Smooth muscle cell (in vitro differentiated cells): Measurements from ENCODE around the gene OR2AT4. TPM values are rescaled to one million over a fixed set of nuclear protein-coding genes. Genes with fewer than 3 reads are reported as not detected.
A peak's percentile ranks its signal among the peaks of the same experiment; 100 is the strongest.
"Not testable (repeated sequence)": the region's sequence is repeated elsewhere in the genome, so short reads cannot be mapped to it uniquely, and the experiment has no call there.

ENCODE experiments used
- DNase-seq: peaks from one replicate; lab custom pipeline; 2025; ENCODE audit not compliant: unreplicated experiment; lab: John Stamatoyannopoulos, UW
- H2AFZ ChIP-seq: fragments of 200-600 bp; sonication (generic); 2 replicates; pipeline ENCODE4 v1.6.0; 2016; ENCODE audit warnings: antibody characterized with exemption, low read depth, mild to moderate bottlenecking
- H3F3A ChIP-seq: fragments of 200-600 bp; sonication (generic); 2 replicates; pipeline ENCODE4 v1.6.0; 2017; ENCODE audit warnings: antibody characterized with exemption, low read depth
- H3K27ac ChIP-seq: fragments of 200-600 bp; sonication (generic); 2 replicates; pipeline ENCODE4 v1.5.1; 2016; ENCODE audit warnings: low read depth, mild to moderate bottlenecking
- H3K27me3 ChIP-seq: fragments of 200-600 bp; sonication (generic); 2 replicates; pipeline ENCODE4 v1.6.1; 2016; ENCODE audit warnings: low read depth, mild to moderate bottlenecking
- H3K36me3 ChIP-seq: fragments of 200-600 bp; sonication (generic); 2 replicates; pipeline ENCODE4 v1.5.1; 2016; ENCODE audit warnings: low read depth
- H3K4me1 ChIP-seq: fragments of 200-600 bp; sonication (generic); 2 replicates; pipeline ENCODE4 v1.5.1; 2016; ENCODE audit warnings: low read depth
- H3K4me2 ChIP-seq: fragments of 200-600 bp; sonication (generic); 2 replicates; pipeline ENCODE4 v1.6.0; 2016; ENCODE audit warnings: mild to moderate bottlenecking
- H3K4me3 ChIP-seq: fragments of 200-600 bp; sonication (generic); 2 replicates; pipeline ENCODE4 v1.5.1; 2016; ENCODE audit warnings: mild to moderate bottlenecking
- H3K79me2 ChIP-seq: fragments of 200-600 bp; sonication (generic); 2 replicates; pipeline ENCODE4 v1.6.0; 2016; ENCODE audit warnings: low read depth, mild to moderate bottlenecking
- H3K9ac ChIP-seq: fragments of 200-600 bp; sonication (generic); 2 replicates; pipeline ENCODE4 v1.6.0; 2016; ENCODE audit warnings: low read depth
- H3K9me3 ChIP-seq: fragments of 200-600 bp; sonication (generic); replicated peaks from 2 replicates; pipeline ENCODE4 v1.5.1; 2016; ENCODE audit warnings: low read depth
- H4K20me1 ChIP-seq: fragments of 200-600 bp; sonication (generic); 2 replicates; pipeline ENCODE4 v1.6.0; 2016; ENCODE audit warnings: low read depth
- WGBS: methylation state at CpG from one replicate; pipeline ENCODE4 v1.1.7; 2016; ENCODE audit warnings: low lambda C conversion rate; 5-methylcytosine and 5-hydroxymethylcytosine counted together
- polyA plus RNA-seq: library from polyadenylated mRNA; unstranded; fragments of >200 nt; fragmentation: Nextera tagmentation; extraction: Ambion mirVana; gene quantifications from 2 replicates; pipeline ENCODE4 v1.2.1, GENCODE V29; 2016
- total RNA-seq: library from RNA; depleted of rRNA; stranded (reverse); fragments of >200 nt; gene quantifications from 2 replicates; pipeline ENCODE4 v1.2.3, GENCODE V29; 2014
- TF ChIP-seq, protein P1 (sequence below): fragments of 200-600 bp; sonication (generic); IDR thresholded peaks from 2 replicates; pipeline ENCODE4 v1.5.1; 2017; ENCODE audit warnings: borderline replicate concordance, mild to moderate bottlenecking, antibody characterized with exemption; ENCODE audit not compliant: insufficient read depth, poor library complexity, severe bottlenecking

OR2AT4 gene
- total and polyA plus RNA-seq, 2 experiments from 2014 or later = not detected

DNA sequence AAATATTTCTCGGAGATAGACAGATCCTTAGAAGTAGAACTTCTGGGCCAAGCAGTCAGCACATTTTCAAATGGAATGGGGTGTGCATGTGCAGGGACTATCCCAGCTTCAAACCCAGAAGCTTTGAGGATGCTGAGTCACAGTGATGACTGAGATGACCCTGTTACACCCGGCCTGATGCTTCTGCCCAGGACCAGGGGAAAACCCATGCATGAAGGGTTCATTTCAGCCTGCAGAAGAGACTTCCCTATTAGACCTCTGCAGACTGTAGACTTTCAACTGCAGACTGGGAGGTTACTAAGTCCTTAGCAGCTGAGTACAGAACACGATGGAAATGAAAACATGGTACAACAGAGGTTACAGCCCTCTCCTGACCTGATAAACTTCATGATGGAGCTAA is 3.6 kb upstream of the OR2AT4 start:
- H3K79me2 ChIP-seq = no peaks in the 10 kb centered on the region
- H3K9me3 ChIP-seq = no peaks in the 10 kb centered on the region
- H3K27me3 ChIP-seq = no peaks in the 10 kb centered on the region
- no peak overlapping the region for H3K4me2 ChIP-seq
- H3K4me1 ChIP-seq = no peaks in the 10 kb centered on the region
- H2AFZ ChIP-seq = no peak overlapping the region
- H3K36me3 ChIP-seq = no peaks in the 10 kb centered on the region
- 26% methylated on average over 3 of the region's 3 CpGs for WGBS
- H3K4me3 ChIP-seq = no peak overlapping the region
- H3F3A ChIP-seq = no peaks in the 10 kb centered on the region
- no peak overlapping the region for H3K9ac ChIP-seq
- no peaks in the 10 kb centered on the region for H4K20me1 ChIP-seq
- TF ChIP-seq, protein P1, sequence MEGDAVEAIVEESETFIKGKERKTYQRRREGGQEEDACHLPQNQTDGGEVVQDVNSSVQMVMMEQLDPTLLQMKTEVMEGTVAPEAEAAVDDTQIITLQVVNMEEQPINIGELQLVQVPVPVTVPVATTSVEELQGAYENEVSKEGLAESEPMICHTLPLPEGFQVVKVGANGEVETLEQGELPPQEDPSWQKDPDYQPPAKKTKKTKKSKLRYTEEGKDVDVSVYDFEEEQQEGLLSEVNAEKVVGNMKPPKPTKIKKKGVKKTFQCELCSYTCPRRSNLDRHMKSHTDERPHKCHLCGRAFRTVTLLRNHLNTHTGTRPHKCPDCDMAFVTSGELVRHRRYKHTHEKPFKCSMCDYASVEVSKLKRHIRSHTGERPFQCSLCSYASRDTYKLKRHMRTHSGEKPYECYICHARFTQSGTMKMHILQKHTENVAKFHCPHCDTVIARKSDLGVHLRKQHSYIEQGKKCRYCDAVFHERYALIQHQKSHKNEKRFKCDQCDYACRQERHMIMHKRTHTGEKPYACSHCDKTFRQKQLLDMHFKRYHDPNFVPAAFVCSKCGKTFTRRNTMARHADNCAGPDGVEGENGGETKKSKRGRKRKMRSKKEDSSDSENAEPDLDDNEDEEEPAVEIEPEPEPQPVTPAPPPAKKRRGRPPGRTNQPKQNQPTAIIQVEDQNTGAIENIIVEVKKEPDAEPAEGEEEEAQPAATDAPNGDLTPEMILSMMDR = no peak
- H3K27ac ChIP-seq = peak overlapping the region; percentile 5
- DNase-seq = no peak

DNA sequence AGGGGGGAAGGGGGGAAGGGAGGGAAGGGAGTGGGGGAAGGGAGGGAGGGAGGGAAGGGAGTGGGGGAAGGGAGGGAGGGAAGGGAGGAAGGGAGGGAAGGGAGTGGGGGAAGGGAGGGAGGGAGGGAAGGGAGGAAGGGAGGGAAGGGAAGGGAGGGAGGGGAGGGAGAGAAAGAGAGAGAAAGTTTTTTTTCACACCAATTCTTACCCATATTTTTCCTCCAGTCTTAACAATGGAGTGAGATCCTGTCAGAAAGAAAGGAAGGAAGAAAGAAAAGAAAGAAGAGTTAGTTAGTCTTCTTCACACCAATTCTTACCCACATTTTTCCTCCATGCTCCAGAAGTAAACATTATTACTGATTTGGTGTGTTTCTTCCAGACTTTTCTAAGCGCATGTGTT is 3.0 kb upstream of the OR2AT4 start:
- no peaks in the 10 kb centered on the region for H3K79me2 ChIP-seq
- no peaks in the 10 kb centered on the region for H4K20me1 ChIP-seq
- no peak overlapping the region for H3K9ac ChIP-seq
- no peak overlapping the region for H3K27ac ChIP-seq
- no peak overlapping the region for H2AFZ ChIP-seq
- H3K36me3 ChIP-seq = no peaks in the 10 kb centered on the region
- no peak overlapping the region for H3K4me2 ChIP-seq
- H3K9me3 ChIP-seq = no peaks in the 10 kb centered on the region
- no peaks in the 10 kb centered on the region for H3K4me1 ChIP-seq
- DNase-seq = no peak
- no peak overlapping the region for H3K4me3 ChIP-seq
- no peaks in the 10 kb centered on the region for H3F3A ChIP-seq
- TF ChIP-seq, protein P1 = no peak
- no peaks in the 10 kb centered on the region for H3K27me3 ChIP-seq
- 97% methylated on average over 1 of the region's 1 CpG for WGBS

DNA sequence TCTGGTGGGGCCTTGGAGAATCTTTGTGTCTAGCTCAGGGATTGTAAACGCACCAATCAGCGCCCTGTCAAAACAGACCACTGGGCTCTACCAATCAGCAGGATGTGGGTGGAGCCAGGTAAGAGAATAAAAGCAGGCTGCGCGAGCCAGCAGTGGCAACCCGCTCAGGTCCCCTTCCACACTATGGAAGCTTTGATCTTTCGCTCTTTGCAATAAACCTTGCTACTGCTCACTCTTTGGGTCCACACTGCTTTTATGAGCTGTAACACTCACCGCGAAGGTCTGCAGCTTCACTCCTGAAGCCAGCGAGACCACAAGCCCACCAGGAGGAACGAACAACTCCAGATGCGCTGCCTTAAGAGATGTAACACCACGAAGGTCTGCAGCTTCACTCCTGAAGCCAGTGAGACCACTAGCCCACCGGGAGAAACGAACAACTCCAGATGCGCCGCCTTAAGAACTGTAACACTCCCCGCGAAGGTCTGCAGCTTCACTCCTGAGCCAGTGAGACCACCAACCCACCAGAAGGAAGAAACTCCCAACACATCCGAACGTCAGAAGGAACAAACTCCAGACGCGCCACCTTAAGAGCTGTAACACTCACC is 2.3 kb upstream of the OR2AT4 start:
- H3K4me2 ChIP-seq, H3K79me2 ChIP-seq, DNase-seq, H3F3A ChIP-seq, H3K4me3 ChIP-seq, H2AFZ ChIP-seq, H3K4me1 ChIP-seq, H3K27ac ChIP-seq, H4K20me1 ChIP-seq, H3K27me3 ChIP-seq, H3K36me3 ChIP-seq, H3K9me3 ChIP-seq, H3K9ac ChIP-seq: not testable (repeated sequence)
- WGBS = 96% methylated on average over 22 of the region's 22 CpGs

DNA sequence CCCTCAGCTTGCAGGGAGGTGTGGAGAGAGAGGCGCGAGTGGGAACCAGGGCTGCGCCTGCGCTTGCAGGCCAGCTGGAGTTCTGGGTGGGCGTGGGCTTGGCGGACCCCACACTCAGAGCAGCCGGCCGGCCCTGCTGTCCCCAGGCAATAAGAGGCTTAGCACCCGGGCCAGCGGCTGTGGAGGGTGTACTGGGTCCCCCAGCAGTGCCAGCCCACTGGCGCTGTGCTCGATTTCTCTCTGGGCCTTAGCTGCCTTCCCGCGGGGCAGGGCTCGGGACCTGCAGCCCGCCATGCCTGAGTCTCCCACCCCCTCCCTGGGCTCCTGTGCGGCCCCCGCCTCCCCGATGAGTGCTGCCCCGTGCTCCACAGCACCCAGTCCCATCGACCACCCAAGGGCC is 1.5 kb upstream of the OR2AT4 start:
- not testable (repeated sequence) for DNase-seq, H3K4me2 ChIP-seq, H4K20me1 ChIP-seq, H3K27ac ChIP-seq, H3K79me2 ChIP-seq, H3K4me3 ChIP-seq, H3F3A ChIP-seq, H3K9ac ChIP-seq, H3K4me1 ChIP-seq, H3K27me3 ChIP-seq, H2AFZ ChIP-seq, H3K36me3 ChIP-seq, H3K9me3 ChIP-seq
- 94% methylated on average over 17 of the region's 21 CpGs for WGBS

DNA sequence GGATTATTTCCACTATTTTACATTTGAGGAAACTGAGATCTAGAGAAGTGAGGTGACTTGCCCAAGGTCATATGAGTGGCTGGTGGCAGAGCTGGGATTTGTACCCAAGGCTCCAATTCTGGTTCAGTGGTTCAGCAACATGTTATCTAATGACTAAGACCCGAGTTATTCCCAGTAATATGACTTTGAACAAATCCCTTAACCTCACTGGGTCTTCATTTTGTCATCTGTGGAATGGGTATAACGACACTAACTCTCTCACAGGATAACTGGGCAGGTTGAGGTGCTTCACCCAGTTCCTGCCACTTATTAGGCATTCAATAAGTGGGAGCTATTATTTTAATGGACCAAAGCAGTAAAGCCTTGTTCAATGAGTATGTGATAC is 489 bp upstream of the OR2AT4 start:
- Histone ChIP-seq H3K27ac (no peak overlapping the region), H3K9me3 (no peaks in the 10 kb centered on the region), H3K79me2 (no peaks in the 10 kb centered on the region), H4K20me1 (no peaks in the 10 kb centered on the region), H3K36me3 (no peaks in the 10 kb centered on the region), H3K4me3 (no peak overlapping the region), H3F3A (no peaks in the 10 kb centered on the region), H3K4me2 (no peak overlapping the region), H3K27me3 (no peaks in the 10 kb centered on the region), H3K9ac (no peak overlapping the region), H2AFZ (no peak overlapping the region), H3K4me1 (no peaks in the 10 kb centered on the region)
- DNase-seq = no peak
- WGBS = 87% methylated on average over 2 of the region's 2 CpGs
- TF ChIP-seq, protein P1 = no peak

DNA sequence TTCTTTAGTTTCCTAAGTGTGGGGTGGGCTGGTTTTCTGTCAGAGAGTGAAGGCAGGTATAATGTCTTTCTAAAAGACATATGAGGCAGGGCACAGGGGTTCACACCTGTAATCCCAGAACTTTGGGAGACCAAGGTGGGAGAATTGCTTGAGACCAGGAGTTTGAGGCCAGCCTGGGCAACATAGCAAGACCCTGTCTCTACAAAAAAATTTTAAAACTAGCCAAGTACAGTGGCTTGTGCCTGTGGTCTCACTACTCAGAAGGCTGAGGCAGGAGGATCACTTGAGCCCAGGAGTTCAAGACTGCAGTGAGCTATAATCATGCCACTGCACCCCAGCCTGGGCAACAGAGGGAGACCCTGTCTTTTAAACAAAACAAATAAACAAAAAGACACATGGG is 2.3 kb downstream of the OR2AT4 start:
- not testable (repeated sequence) for H3K4me2 ChIP-seq, H2AFZ ChIP-seq, H3K4me1 ChIP-seq, H3K27me3 ChIP-seq, H3K79me2 ChIP-seq, DNase-seq, H4K20me1 ChIP-seq, H3K9me3 ChIP-seq, H3K4me3 ChIP-seq, H3K9ac ChIP-seq, H3K36me3 ChIP-seq, H3K27ac ChIP-seq, H3F3A ChIP-seq
